Neuronal stem cell (in vitro differentiated cells): ENCODE results near the gene PPFIBP1.

Experiments used
- DNase-seq: peaks from one replicate; pipeline ENCODE4 v3.0.0-alpha.2; 2013; ENCODE audit warnings: low spot score
- H2AFZ ChIP-seq: one replicate; pipeline ENCODE4 v1.6.1; 2013; ENCODE audit warnings: mild to moderate bottlenecking, low read length, inconsistent platforms
- H2AK5ac ChIP-seq: 2 replicates; pipeline ENCODE4 v1.6.1; 2013; ENCODE audit warnings: low read depth, mild to moderate bottlenecking, inconsistent platforms, low read length, moderate library complexity, mixed read lengths
- H2BK120ac ChIP-seq: 2 replicates; pipeline ENCODE4 v1.6.1; 2013; ENCODE audit warnings: low read depth, mild to moderate bottlenecking, inconsistent platforms, low read length, moderate library complexity, mixed read lengths
- H2BK12ac ChIP-seq: one replicate; pipeline ENCODE4 v1.6.1; 2013; ENCODE audit warnings: low read length, inconsistent platforms
- H2BK15ac ChIP-seq: 2 replicates; pipeline ENCODE4 v1.6.1; 2013; ENCODE audit warnings: mild to moderate bottlenecking, low read length, inconsistent platforms, mixed read lengths
- H2BK5ac ChIP-seq: one replicate; pipeline ENCODE4 v1.6.1; 2013; ENCODE audit warnings: inconsistent platforms, mild to moderate bottlenecking, low read length, moderate library complexity
- H3K14ac ChIP-seq: one replicate; pipeline ENCODE4 v1.6.1; 2013; ENCODE audit warnings: low read length, inconsistent platforms
- H3K18ac ChIP-seq: 2 replicates; pipeline ENCODE4 v1.6.1; 2013; ENCODE audit warnings: low read length, inconsistent platforms
- H3K23ac ChIP-seq: 2 replicates; pipeline ENCODE4 v1.6.1; 2013; ENCODE audit warnings: low read depth, mild to moderate bottlenecking, mixed read lengths, low read length, inconsistent platforms; ENCODE audit not compliant: poor library complexity
- H3K27ac ChIP-seq: replicated peaks from 3 replicates; pipeline ENCODE4 v1.5.1; 2013; ENCODE audit warnings: low read length, inconsistent platforms
- H3K27me3 ChIP-seq, 3 experiments: 2 replicates each; pipeline ENCODE4 v1.6.1; 2013; ENCODE audit warnings: low read length in 3 of 3, mild to moderate bottlenecking in 2 of 3, inconsistent platforms in 1 of 3, low read depth in 1 of 3, mixed read lengths in 1 of 3, moderate library complexity in 1 of 3; ENCODE audit not compliant: control insufficient read depth in 3 of 3, insufficient read depth in 3 of 3
- H3K36me3 ChIP-seq, 2 donors: replicated peaks in 1 of 2; 2 replicates each; pipeline ENCODE4 v1.6.1; 2013; ENCODE audit warnings: low read length in 2 of 2; ENCODE audit not compliant: control insufficient read depth in 2 of 2, insufficient read depth in 2 of 2
- H3K4ac ChIP-seq: 2 replicates; pipeline ENCODE4 v1.6.1; 2013; ENCODE audit warnings: inconsistent platforms, mild to moderate bottlenecking, low read length, moderate library complexity
- H3K4me1 ChIP-seq, 2 donors: 1 replicate in 1 of 2; 2 replicates in 1 of 2; pipeline ENCODE4 v1.6.1; 2013; ENCODE audit warnings: low read length in 2 of 2, low read depth in 1 of 2; ENCODE audit not compliant: control insufficient read depth in 2 of 2, insufficient read depth in 1 of 2
- H3K4me2 ChIP-seq: one replicate; pipeline ENCODE4 v1.6.1; 2013; ENCODE audit warnings: mild to moderate bottlenecking, low read length, inconsistent platforms; ENCODE audit not compliant: insufficient read depth, poor library complexity, severe bottlenecking
- H3K4me3 ChIP-seq, 2 donors: 2 replicates each; pipeline ENCODE4 v1.5.1; 2013; ENCODE audit warnings: low read length in 2 of 2, mild to moderate bottlenecking in 2 of 2, inconsistent platforms in 1 of 2, moderate library complexity in 1 of 2
- H3K79me1 ChIP-seq: one replicate; pipeline ENCODE4 v1.6.1; 2013; ENCODE audit warnings: low read depth, mild to moderate bottlenecking, inconsistent platforms, low read length, moderate library complexity
- H3K9ac ChIP-seq: one replicate; pipeline ENCODE4 v1.6.1; 2013; ENCODE audit warnings: mild to moderate bottlenecking, low read depth, low read length, inconsistent platforms; ENCODE audit not compliant: poor library complexity
- H3K9me3 ChIP-seq, 2 donors: replicated peaks in 1 of 2; 2 replicates each; pipeline versions ENCODE3 to v1.6.1; 2013; ENCODE audit warnings: low read length in 2 of 2, mild to moderate bottlenecking in 2 of 2, inconsistent platforms in 1 of 2, low read depth in 1 of 2, mixed read lengths in 1 of 2, moderate library complexity in 1 of 2; ENCODE audit not compliant: control insufficient read depth in 2 of 2, insufficient read depth in 1 of 2
- H4K8ac ChIP-seq: one replicate; pipeline ENCODE4 v1.6.1; 2013; ENCODE audit warnings: low read depth, mild to moderate bottlenecking, inconsistent platforms, low read length, moderate library complexity
- H4K91ac ChIP-seq: one replicate; pipeline ENCODE4 v1.6.1; 2013; ENCODE audit warnings: low read length, low read depth, mild to moderate bottlenecking, inconsistent platforms; ENCODE audit not compliant: poor library complexity
- WGBS, 2 donors: extraction: QIAGEN DNeasy Blood & Tissue Kit; methylation state at CpG; one replicate each; pipeline ENCODE4 v1.1.7; 2013; ENCODE audit warnings: missing lambda C conversion rate in 2 of 2, mixed read lengths in 1 of 2; ENCODE audit not compliant: insufficient read length in 2 of 2, insufficient replicate concordance in 1 of 2; ENCODE audit errors: extremely low coverage in 2 of 2; 5-methylcytosine and 5-hydroxymethylcytosine counted together

PPFIBP1 gene

GRCh38 chr12:27552886-27553560 is 29.0 kb downstream of the PPFIBP1 start:
- Histone ChIP-seq H3K23ac (no peak overlapping the region), H3K79me1 (no peaks in the 10 kb centered on the region), H3K9me3 (no peaks in the 10 kb centered on the region), H2AFZ (no peak overlapping the region), H4K8ac (no peak overlapping the region), H3K9ac (no peak overlapping the region), H3K4me2 (no peak overlapping the region), H3K4me1 (peaks cover 0 to 6% of the 10 kb centered on the region in 2 donors), H2BK5ac (no peak overlapping the region), H3K27ac (no peak overlapping the region), H3K27me3 (no peaks in the 10 kb centered on the region), H2AK5ac (no peak overlapping the region), H3K18ac (no peak overlapping the region), H4K91ac (no peak overlapping the region), H2BK120ac (no peak overlapping the region), H3K14ac (no peak overlapping the region), H3K4me3 (no peak overlapping the region), H3K36me3 (no peaks in the 10 kb centered on the region), H3K4ac (no peak overlapping the region), H2BK12ac (no peak overlapping the region), H2BK15ac (no peak overlapping the region)
- WGBS, 2 donors, result no CpG with 5 or more reads among the region's 8 CpGs
- DNase-seq, result no peak

- Histone ChIP-seq H3K23ac (no peak overlapping the region), H3K4me1 (peaks cover 0 to 6% of the 10 kb centered on the region in 2 donors), H3K27me3 (no peaks in the 10 kb centered on the region), H3K9ac (no peak overlapping the region), H3K4ac (no peak overlapping the region), H3K36me3 (no peaks in the 10 kb centered on the region), H3K9me3 (no peaks in the 10 kb centered on the region), H3K4me3 (no peak overlapping the region), H2BK120ac (no peak overlapping the region), H3K18ac (no peak overlapping the region), H3K14ac (no peak overlapping the region), H4K8ac (no peak overlapping the region), H3K27ac (no peak overlapping the region), H2AK5ac (no peak overlapping the region), H3K79me1 (no peaks in the 10 kb centered on the region), H3K4me2 (no peak overlapping the region), H2BK5ac (no peak overlapping the region), H4K91ac (no peak overlapping the region), H2AFZ (no peak overlapping the region), H2BK15ac (no peak overlapping the region), H2BK12ac (no peak overlapping the region)
- no peak for DNase-seq
- no CpG with 5 or more reads among the region's 3 CpGs for WGBS, 2 donors
These were observed 29.9 kb downstream of the PPFIBP1 start for GRCh38 chr12:27553941-27554340.

GRCh38 chr12:27554421-27555186 is 30.6 kb downstream of the PPFIBP1 start:
- Histone ChIP-seq H3K27me3 (no peaks in the 10 kb centered on the region), H3K18ac (no peak overlapping the region), H3K14ac (no peak overlapping the region), H2AK5ac (no peak overlapping the region), H3K4me1 (peaks cover 0 to 6% of the 10 kb centered on the region in 2 donors), H3K36me3 (no peaks in the 10 kb centered on the region), H4K8ac (no peak overlapping the region), H2BK15ac (no peak overlapping the region), H2BK120ac (no peak overlapping the region), H3K27ac (no peak overlapping the region), H2BK5ac (no peak overlapping the region), H3K4me3 (no peak overlapping the region), H3K4me2 (no peak overlapping the region), H2BK12ac (no peak overlapping the region), H3K4ac (no peak overlapping the region), H3K79me1 (no peaks in the 10 kb centered on the region), H2AFZ (no peak overlapping the region), H4K91ac (no peak overlapping the region), H3K9me3 (no peaks in the 10 kb centered on the region), H3K9ac (no peak overlapping the region), H3K23ac (no peak overlapping the region)
- no CpG with 5 or more reads among the region's 14 CpGs for WGBS, 2 donors
- no peak for DNase-seq

- H4K91ac ChIP-seq, result no peak overlapping the region
- H3K4me3 ChIP-seq, result no peak overlapping the region
These were observed 31.4 kb downstream of the PPFIBP1 start for GRCh38 chr12:27555361-27555760.

More at GRCh38 chr12:27555361-27555760, 31.4 kb downstream of the PPFIBP1 start:
- Histone ChIP-seq H2AK5ac (no peak overlapping the region), H4K8ac (no peak overlapping the region), H2BK5ac (no peak overlapping the region), H3K4ac (no peak overlapping the region), H2BK120ac (no peak overlapping the region), H3K4me1 (peaks cover 0 to 6% of the 10 kb centered on the region in 2 donors), H3K79me1 (no peaks in the 10 kb centered on the region), H3K9me3 (no peaks in the 10 kb centered on the region), H3K27ac (no peak overlapping the region), H3K14ac (no peak overlapping the region), H3K18ac (no peak overlapping the region), H2AFZ (no peak overlapping the region), H3K36me3 (no peaks in the 10 kb centered on the region), H2BK15ac (no peak overlapping the region), H3K9ac (no peak overlapping the region), H3K27me3 (no peaks in the 10 kb centered on the region), H3K23ac (no peak overlapping the region), H2BK12ac (no peak overlapping the region), H3K4me2 (no peak overlapping the region)
- DNase-seq, result no peak
- no CpG with 5 or more reads among the region's 5 CpGs for WGBS, 2 donors
